ENCODE results near the gene GGTLC1. TPM values are rescaled to one million over a fixed set of nuclear protein-coding genes. Genes with fewer than 3 reads are reported as not detected.
"Not testable (repeated sequence)": the region's sequence is repeated elsewhere in the genome, so short reads cannot be mapped to it uniquely, and the experiment has no call there.

Gene GGTLC1
- total RNA-seq, 1 experiment from 2014 or later: not detected

DNA sequence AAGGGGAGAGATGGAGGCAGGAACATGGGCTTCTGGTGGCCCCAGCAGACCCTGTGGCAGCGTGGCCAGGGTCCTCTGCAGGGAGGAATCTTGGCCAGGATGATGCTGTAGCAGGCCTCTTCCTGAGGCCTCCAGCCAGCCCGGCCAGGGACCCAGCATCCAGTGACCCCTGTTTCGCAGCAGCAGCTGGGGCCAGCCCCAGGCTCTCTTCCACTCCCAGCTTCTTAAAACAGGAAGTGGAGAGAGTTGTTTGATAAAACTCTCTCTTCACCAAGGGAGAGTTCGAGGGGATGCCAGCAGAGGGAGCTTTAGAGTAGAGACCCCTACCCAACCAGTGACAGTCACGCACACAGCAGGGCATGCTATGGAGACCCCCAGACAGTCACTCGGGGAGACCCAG, 10.1 kb downstream of the GGTLC1 start:
- TF ChIP-seq, protein P1, sequence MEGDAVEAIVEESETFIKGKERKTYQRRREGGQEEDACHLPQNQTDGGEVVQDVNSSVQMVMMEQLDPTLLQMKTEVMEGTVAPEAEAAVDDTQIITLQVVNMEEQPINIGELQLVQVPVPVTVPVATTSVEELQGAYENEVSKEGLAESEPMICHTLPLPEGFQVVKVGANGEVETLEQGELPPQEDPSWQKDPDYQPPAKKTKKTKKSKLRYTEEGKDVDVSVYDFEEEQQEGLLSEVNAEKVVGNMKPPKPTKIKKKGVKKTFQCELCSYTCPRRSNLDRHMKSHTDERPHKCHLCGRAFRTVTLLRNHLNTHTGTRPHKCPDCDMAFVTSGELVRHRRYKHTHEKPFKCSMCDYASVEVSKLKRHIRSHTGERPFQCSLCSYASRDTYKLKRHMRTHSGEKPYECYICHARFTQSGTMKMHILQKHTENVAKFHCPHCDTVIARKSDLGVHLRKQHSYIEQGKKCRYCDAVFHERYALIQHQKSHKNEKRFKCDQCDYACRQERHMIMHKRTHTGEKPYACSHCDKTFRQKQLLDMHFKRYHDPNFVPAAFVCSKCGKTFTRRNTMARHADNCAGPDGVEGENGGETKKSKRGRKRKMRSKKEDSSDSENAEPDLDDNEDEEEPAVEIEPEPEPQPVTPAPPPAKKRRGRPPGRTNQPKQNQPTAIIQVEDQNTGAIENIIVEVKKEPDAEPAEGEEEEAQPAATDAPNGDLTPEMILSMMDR (conservative IDR thresholded peaks at IDR 0.05): peak; percentile 60
- not testable (repeated sequence) for H4K8ac ChIP-seq (replicated peaks; ENCODE audit: insufficient read length, low read depth, low read length); H3K79me1 ChIP-seq (ENCODE audit: insufficient read depth, low read depth, low read length, poor library complexity, severe bottlenecking); DNase-seq; H3K9me3 Mint-ChIP-seq; H3K27ac ChIP-seq (ENCODE audit: insufficient read length, low read depth, low read length); H3K79me2 ChIP-seq (ENCODE audit: insufficient read depth, low read length); H2BK120ac ChIP-seq (ENCODE audit: low read depth, low read length, poor library complexity, severe bottlenecking); H3K56ac ChIP-seq (ENCODE audit: insufficient read length, low read depth, low read length); H2BK12ac ChIP-seq (ENCODE audit: insufficient read length, low read depth, low read length); H3K4me2 ChIP-seq (ENCODE audit: insufficient read depth, insufficient read length, low read length); H2BK15ac ChIP-seq (ENCODE audit: low read depth, low read length); H3K9me3 ChIP-seq (ENCODE audit: control insufficient read depth, low read depth, low read length); H3K27me3 ChIP-seq (ENCODE audit: insufficient read depth, low read length); H4K91ac ChIP-seq (ENCODE audit: insufficient read length, low read depth, low read length); H3K4me1 ChIP-seq (ENCODE audit: insufficient read depth, low read length); H4K20me1 ChIP-seq (ENCODE audit: control insufficient read depth, insufficient read depth, insufficient read length); H3K14ac ChIP-seq (ENCODE audit: insufficient read depth, low read length); H3K27me3 Mint-ChIP-seq (ENCODE audit: low read depth); H3K23ac ChIP-seq (ENCODE audit: insufficient read length, low read depth, low read length); H2BK5ac ChIP-seq (ENCODE audit: insufficient read length, low read length); H3K36me3 Mint-ChIP-seq (ENCODE audit: insufficient read depth in 1 of 3, low read depth in 3 of 3); H3K18ac ChIP-seq (ENCODE audit: insufficient read length, low read depth, low read length); H2AK5ac ChIP-seq (ENCODE audit: insufficient read length, low read length); H3K4ac ChIP-seq (ENCODE audit: low read depth, low read length); H3K4me3 Mint-ChIP-seq; H3K27ac Mint-ChIP-seq; H2BK20ac ChIP-seq (ENCODE audit: low read depth, low read length, poor library complexity, severe bottlenecking); H3K9ac ChIP-seq (ENCODE audit: extremely low read depth, insufficient read length, low read length); H3T11ph ChIP-seq (ENCODE audit: low read length); H3K23me2 ChIP-seq (ENCODE audit: insufficient read length, low read depth, low read length, poor library complexity, severe bottlenecking); H2AFZ ChIP-seq (ENCODE audit: low read length); H4K5ac ChIP-seq (ENCODE audit: insufficient read length, low read depth, low read length)
- WGBS (ENCODE audit: extremely low coverage, insufficient read length, low lambda C conversion rate): no CpG with 5 or more reads among the region's 6 CpGs
- peaks cover 11 to 12% of the 10 kb centered on the region in 2 experiments for H3K4me1 Mint-ChIP-seq
